A549 (cell line): ENCODE measurements around the gene CD69. TPM values are rescaled to one million over a fixed set of nuclear protein-coding genes. Genes with fewer than 3 reads are reported as not detected.
"Not testable (repeated sequence)": the region's sequence is repeated elsewhere in the genome, so short reads cannot be mapped to it uniquely, and the experiment has no call there.

Source experiments
- ATAC-seq, 2 experiments: fragments of 200-7000 bp in 1 of 2; fragments of >200 bp in 1 of 2; cut with Nextera tagmentation in 1 of 2; cut with Tn5 transposase in 1 of 2; 3 replicates each; pipeline versions ENCODE4 v1.8.0 to v1.9.1; 2018 to 2020; ENCODE audit warnings: mild to moderate bottlenecking in 1 of 2, moderate library complexity in 1 of 2
- CTCF ChIA-PET: fragments of 300-600 bp; sonication (Branson Sonifier 250); formaldehyde crosslinking; extraction: SDS; loops from one replicate; lab custom pipeline; 2021; ENCODE audit warnings: antibody characterized with exemption, inconsistent platforms; lab: Yijun Ruan, JAX
- POLR2A ChIA-PET: fragments of 350-600 bp; formaldehyde crosslinking; extraction: SDS; loops from one replicate; lab custom pipeline; 2021; ENCODE audit warnings: antibody characterized with exemption, inconsistent platforms; lab: Yijun Ruan, JAX
- DNase-seq, 2 experiments: peaks; one replicate each; pipeline versions ENCODE4 v3.0.0 to v3.0.0-alpha.2; 2011 to 2016; ENCODE audit warnings: low read depth in 1 of 2, low spot score in 1 of 2
- FAIRE-seq: peaks from 2 replicates; lab custom pipeline; 2011; peaks lifted over from hg19 to GRCh38; lab: Jason Lieb, UNC
- H3K27ac ChIP-seq, 2 experiments: fragments of >200 bp; sonication (Bioruptor Twin); formaldehyde crosslinking; 3 replicates each; pipeline ENCODE4 v1.5.1; 2016 to 2017
- H3K4me1 ChIP-seq: fragments of >200 bp; sonication (Bioruptor Twin); formaldehyde crosslinking; 3 replicates; pipeline ENCODE4 v1.6.1; 2016
- H3K4me2 ChIP-seq: fragments of >200 bp; sonication (Bioruptor Twin); formaldehyde crosslinking; 3 replicates; pipeline ENCODE4 v1.6.1; 2016
- H3K4me3 ChIP-seq: fragments of >200 bp; sonication (Bioruptor Twin); formaldehyde crosslinking; 3 replicates; pipeline ENCODE4 v1.5.1; 2016
- H3K9me3 ChIP-seq: fragments of >200 bp; sonication (Bioruptor Twin); formaldehyde crosslinking; 3 replicates; pipeline ENCODE4 v1.6.1; 2016
- CBX8 ChIP-seq: fragments of 200-600 bp; sonication (generic); IDR thresholded peaks from 2 replicates; pipeline ENCODE4 v1.6.1; 2016
- CTCF ChIP-seq: fragments of >200 bp; sonication (Bioruptor Twin); formaldehyde crosslinking; IDR thresholded peaks from 3 replicates; pipeline ENCODE4 v1.5.1; 2016
- EHMT2 ChIP-seq: fragments of 200-600 bp; sonication (generic); IDR thresholded peaks from 2 replicates; pipeline ENCODE4 v1.6.1; 2016; ENCODE audit warnings: antibody characterized with exemption, low read depth, mild to moderate bottlenecking, moderate library complexity
- EP300 ChIP-seq, 2 experiments: fragments of >200 bp; sonication (Bioruptor Twin); formaldehyde crosslinking; IDR thresholded peaks; 2 replicates in 1 of 2; 3 replicates in 1 of 2; pipeline ENCODE4 v1.6.1; 2016 to 2017
- ESRRA ChIP-seq: fragments of 150-350 bp; IDR thresholded peaks from 2 replicates; pipeline ENCODE4 v1.6.1; 2014; ENCODE audit warnings: mild to moderate bottlenecking, low read length, borderline replicate concordance
- FOSL2 ChIP-seq, 2 experiments: fragments of 450-650 bp in 1 of 2; fragments of >200 bp in 1 of 2; sonication (Bioruptor Twin) in 1 of 2; formaldehyde crosslinking; IDR thresholded peaks; 2 replicates each; pipeline versions ENCODE4 v1.5.0 to v1.6.1; 2016 to 2020; ENCODE audit warnings: mild to moderate bottlenecking in 1 of 2, moderate library complexity in 1 of 2
- GATA3 ChIP-seq: IDR thresholded peaks from 2 replicates; pipeline ENCODE4 v1.6.1; 2012; ENCODE audit warnings: borderline replicate concordance
- HES2 ChIP-seq: fragments of >200 bp; sonication (Bioruptor Twin); formaldehyde crosslinking; IDR thresholded peaks from 2 replicates; pipeline ENCODE4 v1.6.1; 2016
- HMGXB4 ChIP-seq: fragments of 250-450 bp; sonication (Bioruptor Pico); IDR thresholded peaks from 2 replicates; pipeline ENCODE4 v1.5.0; 2021; ENCODE audit warnings: mild to moderate bottlenecking, moderate library complexity, borderline replicate concordance
- KDM1A ChIP-seq: fragments of 200-600 bp; sonication (generic); IDR thresholded peaks from 2 replicates; pipeline ENCODE4 v1.6.1; 2016; ENCODE audit warnings: low read depth, mild to moderate bottlenecking
- MAFK ChIP-seq: fragments of 450-650 bp; IDR thresholded peaks from 2 replicates; pipeline ENCODE4 v1.6.1; 2014; ENCODE audit not compliant: partially characterized antibody
- MAZ ChIP-seq: fragments of 150-350 bp; IDR thresholded peaks from 2 replicates; pipeline ENCODE4 v1.6.1; 2014; ENCODE audit warnings: antibody characterized with exemption, low read depth, low read length, borderline replicate concordance
- NR3C1 ChIP-seq: fragments of >200 bp; sonication (Bioruptor Twin); formaldehyde crosslinking; IDR thresholded peaks from 3 replicates; pipeline ENCODE4 v1.6.1; 2017
- RAD21 ChIP-seq, 2 experiments: fragments of >200 bp in 1 of 2; sonication (Bioruptor Twin) in 1 of 2; formaldehyde crosslinking in 1 of 2; IDR thresholded peaks in 1 of 2; conservative IDR thresholded peaks in 1 of 2; 2 replicates in 1 of 2; 3 replicates in 1 of 2; pipeline ENCODE4 v1.6.1; 2012 to 2018; ENCODE audit warnings: inconsistent platforms in 1 of 2
- RCOR1 ChIP-seq: fragments of 150-350 bp; IDR thresholded peaks from 2 replicates; pipeline ENCODE4 v1.6.1; 2014; ENCODE audit warnings: antibody characterized with exemption, low read length, low read depth
- RFX5 ChIP-seq: fragments of 450-650 bp; IDR thresholded peaks from 2 replicates; pipeline ENCODE4 v1.7.1; 2014; ENCODE audit warnings: antibody characterized with exemption, mild to moderate bottlenecking, moderate library complexity
- RNF2 ChIP-seq: fragments of 200-600 bp; sonication (generic); IDR thresholded peaks from 2 replicates; pipeline ENCODE4 v1.6.1; 2016; ENCODE audit warnings: low read depth, mild to moderate bottlenecking, antibody characterized with exemption, moderate library complexity, borderline replicate concordance
- SMC3 ChIP-seq: fragments of >200 bp; sonication (Bioruptor Twin); formaldehyde crosslinking; IDR thresholded peaks from 3 replicates; pipeline ENCODE4 v1.6.1; 2018; ENCODE audit warnings: inconsistent platforms
- TP53 ChIP-seq: fragments of 250-450 bp; sonication (Bioruptor Pico); IDR thresholded peaks from 2 replicates; pipeline ENCODE4 v1.5.0; 2021; ENCODE audit warnings: mild to moderate bottlenecking, moderate library complexity
- ZFP36 ChIP-seq: fragments of 450-650 bp; IDR thresholded peaks from 2 replicates; pipeline ENCODE4 v1.6.1; 2014; ENCODE audit warnings: borderline replicate concordance; ENCODE audit not compliant: partially characterized antibody
- WGBS: methylation state at CpG from one replicate; pipeline ENCODE4 v1.1.6; 2017; ENCODE audit errors: missing lambda C conversion rate; 5-methylcytosine and 5-hydroxymethylcytosine counted together
- polyA plus RNA-seq, 4 experiments: library from polyadenylated mRNA; depleted of rRNA in 3 of 4; stranded (reverse); fragments of >200 nt; fragmentation: RNase III in 1 of 4; extraction: RNeasy Plus Mini Kit Qiagen cat#74134 plus additional on column Dnase treatment in 1 of 4; gene quantifications; 2 replicates in 3 of 4; 3 replicates in 1 of 4; pipeline ENCODE4 v1.2.3, GENCODE V29; 2011 to 2017

CD69 gene
- polyA plus RNA-seq, 2 of the 4 experiments (the other 2 are of a cell fraction): not detected

GRCh38 chr12:9707864-9708808 is 52.6 kb downstream of the CD69 start:
- Histone ChIP-seq H3K4me1 (no peaks in the 10 kb centered on the region), H3K4me2 (no peak overlapping the region), H3K4me3 (no peak overlapping the region), H3K9me3 (no peaks in the 10 kb centered on the region; the same call in 2 of the 3 replicates), H3K27ac (no peak overlapping the region)
- 34% methylated on average over 12 of the region's 12 CpGs for WGBS
- FAIRE-seq (peak; percentile 36), DNase-seq (peak; percentile 33 to 68), ATAC-seq (peak; percentile 85 to 97)
- TF ChIP-seq RCOR1 (no peak), SMC3 (peak; percentile 84), MAFK (peak; percentile 44), CBX8 (no peak), ZFP36 (no peak), RAD21 (conservative IDR thresholded peaks at IDR 0.05 in 1 of 2, IDR thresholded peaks at IDR 0.05 in 1 of 2) (peak; percentile 62 to 67), TP53 (CRISPR knock-in tag) (no peak), CTCF (peak; percentile 82), RFX5 (no peak)
- CTCF ChIA-PET: interaction anchor here (0.6 to 4.6 kb wide), 24 partner anchors 9 to 378 kb away, joined by 3 to 67 read pairs (median 4); partner anchors contain the start of gene CLEC2D
- POLR2A ChIA-PET: no interaction called here

- Histone ChIP-seq H3K4me3 (no peak overlapping the region), H3K9me3 (no peaks in the 10 kb centered on the region; the same call in 2 of the 3 replicates), H3K27ac (no peak overlapping the region), H3K4me2 (no peak overlapping the region), H3K4me1 (no peaks in the 10 kb centered on the region)
- ChIA-PET POLR2A (no interaction called here), CTCF (interaction anchor here (0.9 to 4.6 kb wide), 7 partner anchors 8 to 375 kb away, joined by 3 to 67 read pairs (median 6); no protein-coding TSS in a partner anchor)
- DNase-seq (no peak), FAIRE-seq (no peak), ATAC-seq (no peak)
- TF ChIP-seq GATA3 (no peak), TP53 (CRISPR knock-in tag) (no peak), NR3C1 (no peak), KDM1A (no peak), EP300 (IDR thresholded peaks at IDR 0.05) (no peak), MAZ (no peak), RNF2 (no peak), ESRRA (no peak), HES2 (no peak), CBX8 (no peak)
Measured at GRCh38 chr12:9707356-9707755, 53.3 kb downstream of the CD69 start.

GRCh38 chr12:9706086-9706685 is 54.5 kb downstream of the CD69 start:
- FAIRE-seq: no peak
- Histone ChIP-seq H3K9me3 (no peaks in the 10 kb centered on the region; the same call in 2 of the 3 replicates), H3K27ac (no peak overlapping the region), H3K4me1 (no peaks in the 10 kb centered on the region), H3K4me3 (no peak overlapping the region), H3K4me2 (no peak overlapping the region)
- DNase-seq: no peak
- ATAC-seq: no peak
- CTCF ChIA-PET: interaction anchor here (4.6 kb wide), 1 partner anchor 72 kb away, joined by 67 read pairs; no protein-coding TSS in a partner anchor
- TF ChIP-seq EP300 (IDR thresholded peaks at IDR 0.05) (no peak), FOSL2 (IDR thresholded peaks at IDR 0.05) (no peak), FOSL2 (CRISPR knock-in tag; IDR thresholded peaks at IDR 0.05) (peak; percentile 30; the same call in 1 of the 2 replicates), EHMT2 (no peak), HMGXB4 (CRISPR knock-in tag) (no peak)
- TF ChIP-seq, all 56 proteins: peak for 1
- POLR2A ChIA-PET: no interaction called here

- FAIRE-seq, POLR2A ChIA-PET, H3K4me2 ChIP-seq, CTCF ChIA-PET, H3K4me3 ChIP-seq, H3K9me3 ChIP-seq, H3K4me1 ChIP-seq, H3K27ac ChIP-seq, ATAC-seq, DNase-seq: not testable (repeated sequence)
- WGBS: 57% methylated on average over 5 of the region's 5 CpGs
Measured at GRCh38 chr12:9704561-9704960, 56.1 kb downstream of the CD69 start.
